ENCODE results near the gene MCTP1.
"Not testable (repeated sequence)": the region's sequence is repeated elsewhere in the genome, so short reads cannot be mapped to it uniquely, and the experiment has no call there.

Gene MCTP1

DNA sequence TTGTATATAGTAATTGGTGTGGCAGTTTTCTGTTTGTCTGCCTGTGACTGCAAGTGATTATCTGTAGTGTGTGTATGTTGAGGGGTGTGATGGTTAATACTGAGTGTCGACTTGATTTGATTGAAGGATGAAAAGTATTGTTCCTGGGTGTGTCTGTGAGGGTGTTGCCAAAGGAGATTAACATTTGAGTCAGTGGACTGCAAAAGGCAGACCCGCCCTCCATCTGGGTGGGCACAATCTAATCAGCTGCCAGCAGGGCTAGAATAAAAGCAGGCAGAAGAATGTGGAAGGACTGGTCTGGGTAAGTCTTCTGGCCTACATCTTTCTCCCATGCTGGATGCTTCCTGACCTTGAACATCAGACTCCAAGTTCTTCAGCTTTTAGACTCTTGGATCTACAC lies 290.4 kb downstream of the MCTP1 start:
- H3K36me3 Mint-ChIP-seq, H3K4me1 Mint-ChIP-seq, H3K9me3 Mint-ChIP-seq, H3K27ac Mint-ChIP-seq, H3K4me3 Mint-ChIP-seq, H3K27me3 Mint-ChIP-seq, ATAC-seq: not testable (repeated sequence)

DNA sequence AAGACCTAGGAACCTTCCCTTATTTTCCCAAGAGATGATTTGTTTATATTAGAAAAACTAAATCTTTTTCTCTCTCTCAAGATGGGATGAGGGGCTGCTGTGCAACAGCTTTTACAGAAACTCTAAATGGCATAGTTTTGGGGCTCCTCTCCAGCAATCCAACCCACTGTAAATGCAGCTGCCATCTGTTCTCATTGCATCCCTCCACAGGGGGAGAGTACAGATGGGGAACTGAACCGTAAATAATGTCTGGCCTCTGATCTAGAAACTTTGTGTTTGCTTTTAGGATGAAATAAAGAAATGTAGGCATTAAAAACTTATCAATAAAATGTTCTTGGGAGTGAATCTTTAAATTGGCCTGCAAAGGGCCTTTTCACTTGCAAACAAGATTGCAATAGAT lies 291.4 kb downstream of the MCTP1 start:
- no peaks in the 10 kb centered on the region for H3K4me1 Mint-ChIP-seq
- no peak overlapping the region for H3K4me3 Mint-ChIP-seq
- no peaks in the 10 kb centered on the region for H3K36me3 Mint-ChIP-seq
- no peaks in the 10 kb centered on the region for H3K27me3 Mint-ChIP-seq
- no peak for ATAC-seq
- no peak overlapping the region for H3K27ac Mint-ChIP-seq
- no peaks in the 10 kb centered on the region for H3K9me3 Mint-ChIP-seq

DNA sequence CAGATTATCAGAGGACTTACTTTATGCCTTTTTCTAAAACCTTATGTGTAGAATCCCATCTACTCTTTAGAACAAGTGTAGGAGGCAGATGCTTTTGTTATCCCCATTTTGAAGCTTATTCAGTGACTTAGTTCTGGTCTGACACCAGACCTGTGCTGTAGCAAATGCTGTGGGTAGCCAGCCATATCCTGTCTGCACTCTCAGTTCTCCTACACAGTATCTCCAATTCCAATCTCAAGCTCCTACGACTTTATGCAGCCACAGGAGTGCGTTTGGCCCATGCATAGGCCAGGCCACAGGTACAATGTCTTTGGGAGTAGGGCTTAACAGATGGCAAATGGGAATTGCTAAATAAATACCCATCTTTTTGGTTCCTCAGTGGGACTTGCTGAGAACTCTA lies 292.6 kb downstream of the MCTP1 start:
- no peak overlapping the region for H3K4me3 Mint-ChIP-seq
- no peaks in the 10 kb centered on the region for H3K9me3 Mint-ChIP-seq
- no peaks in the 10 kb centered on the region for H3K27me3 Mint-ChIP-seq

DNA sequence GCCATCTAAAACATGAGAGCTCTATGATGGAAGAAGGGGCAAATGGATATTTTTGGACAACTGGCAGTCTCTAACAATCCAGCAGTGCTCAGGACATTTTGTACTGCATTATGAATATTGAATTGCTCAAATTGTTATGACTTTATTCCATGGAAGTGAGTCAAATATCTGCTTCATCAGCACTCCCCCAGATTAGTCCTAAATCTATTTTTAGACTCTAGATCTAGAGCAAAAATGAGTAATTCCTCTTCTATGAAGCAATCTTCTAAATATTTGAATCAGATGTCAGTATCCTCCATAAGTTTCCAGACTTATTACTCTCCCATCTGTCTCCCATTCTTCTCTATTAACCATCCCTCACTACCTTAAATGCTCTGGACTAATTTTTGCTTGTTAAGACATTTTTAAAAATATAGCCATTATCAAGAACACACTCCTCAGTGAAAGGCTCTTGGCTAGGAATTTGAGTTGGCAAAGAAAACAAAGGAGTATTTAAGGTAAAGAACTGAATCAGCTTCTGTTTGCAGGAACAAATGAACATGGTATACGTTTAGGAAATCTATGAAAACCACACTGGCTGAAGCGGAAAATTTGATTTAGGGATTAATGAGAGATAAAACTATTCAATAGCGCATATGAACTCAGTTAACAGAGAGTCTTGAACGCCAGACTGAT lies 300.9 kb downstream of the MCTP1 start:
- Mint-ChIP-seq H3K4me3 (no peak overlapping the region), H3K27me3 (no peaks in the 10 kb centered on the region), H3K4me1 (no peaks in the 10 kb centered on the region), H3K36me3 (no peaks in the 10 kb centered on the region), H3K9me3 (no peaks in the 10 kb centered on the region), H3K27ac (no peak overlapping the region)
- no peak for ATAC-seq

More for the DNA sequence above, 292.6 kb downstream of the MCTP1 start:
- Mint-ChIP-seq H3K27ac (no peak overlapping the region), H3K36me3 (no peaks in the 10 kb centered on the region), H3K4me1 (no peaks in the 10 kb centered on the region)
- ATAC-seq, result no peak

DNA sequence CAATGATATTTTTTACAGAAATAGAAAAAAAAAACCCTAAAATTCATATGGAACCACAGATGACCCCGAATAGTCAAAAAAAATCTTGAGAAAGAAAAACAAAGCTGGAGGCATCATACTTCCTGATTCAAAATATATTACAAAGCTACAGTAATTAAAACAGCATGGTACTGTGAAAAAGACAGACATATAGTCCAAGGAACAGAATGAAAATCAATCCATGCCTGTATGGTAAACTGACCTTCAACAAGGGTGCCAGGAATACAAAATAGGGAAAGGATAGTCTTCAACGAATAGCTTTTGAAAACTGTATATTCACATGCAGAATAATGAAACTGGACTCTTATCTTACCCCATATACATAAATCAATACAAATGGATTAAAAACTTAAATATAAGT lies 307.5 kb downstream of the MCTP1 start:
- H3K27me3 Mint-ChIP-seq, result peaks cover 8% of the 10 kb centered on the region
- H3K4me1 Mint-ChIP-seq, result no peaks in the 10 kb centered on the region
- peaks cover 6% of the 10 kb centered on the region for H3K9me3 Mint-ChIP-seq
- no peak overlapping the region for H3K4me3 Mint-ChIP-seq
- H3K27ac Mint-ChIP-seq, result no peak overlapping the region
- no peak for ATAC-seq
- no peaks in the 10 kb centered on the region for H3K36me3 Mint-ChIP-seq

DNA sequence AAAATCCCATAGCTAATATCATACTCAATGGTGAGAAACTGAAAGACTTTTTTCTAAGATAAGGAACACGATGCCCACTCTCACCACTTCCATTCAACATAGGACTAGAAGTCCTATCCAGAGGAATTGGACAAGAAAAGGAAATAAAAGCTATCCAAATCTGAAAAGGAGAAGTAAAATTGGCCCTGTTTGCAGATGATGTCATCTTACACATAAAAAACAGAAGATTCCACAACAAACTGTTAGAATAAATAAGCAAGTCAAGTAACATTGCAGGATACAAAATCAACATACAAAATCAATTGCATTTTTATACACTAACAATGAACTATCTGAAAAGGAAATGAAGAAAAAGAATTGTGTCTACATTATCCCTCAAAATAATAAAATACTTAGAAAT lies 308.0 kb downstream of the MCTP1 start:
- Mint-ChIP-seq H3K27ac (no peak overlapping the region), H3K9me3 (peaks cover 6% of the 10 kb centered on the region)
- no peak for ATAC-seq

DNA sequence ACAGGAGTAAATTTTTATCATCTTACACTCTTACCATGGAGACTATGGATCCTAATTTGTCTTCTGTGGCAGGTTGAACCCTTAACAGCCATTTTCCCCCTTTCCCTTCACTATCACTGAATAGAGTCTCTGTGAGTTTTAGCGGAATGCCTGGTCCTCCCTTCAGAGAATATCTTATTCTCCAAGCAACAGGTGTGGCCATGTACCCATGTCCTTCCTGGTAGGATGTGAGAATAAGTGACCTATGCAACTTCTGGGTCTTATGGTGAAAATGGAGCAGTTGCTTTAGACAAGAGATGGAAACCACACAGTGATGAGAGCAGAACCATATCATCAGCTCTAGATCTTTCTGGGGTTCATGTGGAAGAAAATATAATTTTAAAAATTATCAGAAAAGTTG lies 312.6 kb downstream of the MCTP1 start:
- no peaks in the 10 kb centered on the region for H3K4me1 Mint-ChIP-seq
- H3K27me3 Mint-ChIP-seq, result peaks cover 8% of the 10 kb centered on the region
- no peak overlapping the region for H3K27ac Mint-ChIP-seq
- H3K4me3 Mint-ChIP-seq, result no peak overlapping the region
- H3K9me3 Mint-ChIP-seq, result peaks cover 6% of the 10 kb centered on the region
- ATAC-seq, result no peak
- H3K36me3 Mint-ChIP-seq, result no peaks in the 10 kb centered on the region

More for the DNA sequence above, 308.0 kb downstream of the MCTP1 start:
- Mint-ChIP-seq H3K4me3 (no peak overlapping the region), H3K36me3 (no peaks in the 10 kb centered on the region), H3K27me3 (peaks cover 8% of the 10 kb centered on the region), H3K4me1 (no peaks in the 10 kb centered on the region)

DNA sequence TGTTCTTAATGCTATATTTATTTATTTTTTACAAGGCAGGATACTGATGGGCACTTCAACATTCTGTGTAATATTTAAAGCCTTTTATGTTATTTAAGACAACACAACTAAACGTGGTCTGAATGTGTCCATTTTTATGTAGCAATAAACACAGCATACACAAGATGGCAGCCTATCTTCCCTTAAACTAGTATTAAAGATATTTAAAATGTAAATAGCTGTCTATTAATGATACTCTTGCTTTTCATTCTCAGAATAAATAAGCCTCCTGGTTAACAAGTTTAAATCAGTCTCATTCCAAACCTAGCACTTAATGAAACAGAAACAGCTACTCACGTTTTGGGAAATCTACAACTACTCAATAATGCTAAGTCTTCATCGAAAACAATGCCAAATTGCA lies 315.7 kb downstream of the MCTP1 start:
- Mint-ChIP-seq H3K4me1 (no peaks in the 10 kb centered on the region), H3K9me3 (no peaks in the 10 kb centered on the region), H3K27me3 (no peaks in the 10 kb centered on the region), H3K4me3 (no peak overlapping the region), H3K36me3 (no peaks in the 10 kb centered on the region), H3K27ac (no peak overlapping the region)
- ATAC-seq, result no peak

DNA sequence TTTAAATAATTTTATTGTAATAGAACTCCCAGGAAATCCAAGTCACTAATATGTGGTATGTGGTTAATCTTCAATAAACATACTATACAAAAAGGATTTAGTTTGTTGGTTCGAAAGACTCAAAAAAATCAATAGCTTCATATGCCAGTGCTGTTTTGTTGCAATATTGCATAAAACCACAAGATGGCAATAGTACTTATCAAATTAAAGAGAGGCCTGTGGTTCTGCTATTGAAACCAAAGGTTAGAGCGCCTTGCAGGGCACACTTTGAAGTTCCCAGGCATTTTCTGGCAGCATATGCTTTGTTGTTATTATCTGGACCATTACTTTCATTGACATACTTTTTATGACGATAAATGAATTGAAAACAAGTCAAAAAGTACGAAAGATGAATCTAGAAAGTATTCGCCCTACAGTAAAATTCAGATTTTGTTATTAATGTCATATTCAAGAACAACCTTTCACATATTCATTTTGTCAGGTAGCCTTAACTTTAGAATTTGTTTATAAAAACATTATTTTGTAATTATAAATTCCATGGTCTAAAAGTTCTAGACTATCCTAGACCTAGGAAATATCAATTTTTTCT lies 316.3 kb downstream of the MCTP1 start:
- Mint-ChIP-seq H3K27me3 (no peaks in the 10 kb centered on the region), H3K4me3 (no peak overlapping the region), H3K36me3 (no peaks in the 10 kb centered on the region), H3K27ac (no peak overlapping the region), H3K4me1 (no peaks in the 10 kb centered on the region), H3K9me3 (no peaks in the 10 kb centered on the region)
- peak; percentile 47 for ATAC-seq

DNA sequence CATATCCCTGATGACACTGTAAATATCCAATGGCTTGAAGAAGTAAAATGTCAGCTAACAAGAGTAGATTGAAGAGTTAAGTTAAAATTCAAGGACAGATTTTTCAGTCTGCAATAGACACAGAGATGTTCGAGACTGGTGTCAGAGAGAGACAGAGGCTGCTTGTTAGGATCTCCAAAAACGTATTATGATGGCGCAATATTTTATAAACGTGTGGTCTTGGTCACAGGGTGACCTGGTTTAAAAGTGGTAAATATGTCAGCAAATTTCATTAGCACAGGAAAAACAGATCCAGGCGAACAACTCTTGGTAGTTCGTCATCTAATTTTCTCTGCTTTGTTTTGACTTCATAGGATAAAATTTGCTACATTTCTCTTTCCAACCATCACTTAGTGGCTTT lies 317.4 kb downstream of the MCTP1 start:
- no peak overlapping the region for H3K4me3 Mint-ChIP-seq
- ATAC-seq, result no peak
- no peaks in the 10 kb centered on the region for H3K9me3 Mint-ChIP-seq
- H3K27ac Mint-ChIP-seq, result no peak overlapping the region
- H3K4me1 Mint-ChIP-seq, result no peaks in the 10 kb centered on the region
- no peaks in the 10 kb centered on the region for H3K27me3 Mint-ChIP-seq
- no peaks in the 10 kb centered on the region for H3K36me3 Mint-ChIP-seq

DNA sequence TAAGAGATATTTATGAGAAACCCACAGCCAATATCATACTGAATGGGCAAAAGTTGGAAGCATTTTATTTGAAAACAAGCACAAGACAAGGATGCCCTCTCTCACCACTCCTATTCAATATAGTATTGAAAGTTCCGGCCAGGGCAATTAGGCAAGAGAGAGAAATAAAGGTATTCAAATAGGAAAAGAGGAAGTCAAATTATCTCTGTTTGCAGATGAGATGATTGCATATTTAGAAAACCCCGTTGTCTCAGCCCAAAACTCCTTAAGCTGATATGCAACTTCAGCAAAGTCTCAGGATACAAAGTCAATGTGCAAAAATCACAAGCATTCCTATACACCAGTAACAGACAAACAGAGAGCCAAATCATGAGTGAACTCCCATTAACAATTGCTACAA lies 325.6 kb downstream of the MCTP1 start:
- not testable (repeated sequence) for H3K4me3 Mint-ChIP-seq, H3K4me1 Mint-ChIP-seq, H3K36me3 Mint-ChIP-seq, H3K9me3 Mint-ChIP-seq, ATAC-seq, H3K27ac Mint-ChIP-seq, H3K27me3 Mint-ChIP-seq

DNA sequence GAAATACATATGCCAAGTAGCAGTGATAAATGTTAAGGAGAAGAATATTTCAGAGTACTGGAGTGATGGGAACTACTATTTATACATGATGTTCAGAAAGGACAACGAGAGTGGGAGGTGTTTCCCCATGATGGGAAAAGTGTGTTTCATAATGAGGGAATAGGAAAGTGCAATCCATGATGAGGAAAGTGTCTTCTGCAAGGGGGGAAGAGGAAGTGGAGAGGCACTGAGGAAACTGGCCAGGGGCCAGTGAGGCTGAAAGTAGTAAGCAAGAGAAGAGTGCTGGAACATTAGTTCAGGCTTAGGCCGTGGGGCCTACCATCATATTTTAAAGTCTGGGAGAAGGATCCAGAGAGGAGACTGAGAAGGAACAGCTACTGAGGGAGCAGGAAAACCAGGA lies 339.2 kb downstream of the MCTP1 start:
- Mint-ChIP-seq H3K4me3 (no peak overlapping the region), H3K36me3 (no peaks in the 10 kb centered on the region), H3K9me3 (no peaks in the 10 kb centered on the region), H3K27ac (no peak overlapping the region), H3K27me3 (no peaks in the 10 kb centered on the region), H3K4me1 (no peaks in the 10 kb centered on the region)
- ATAC-seq, result no peak

DNA sequence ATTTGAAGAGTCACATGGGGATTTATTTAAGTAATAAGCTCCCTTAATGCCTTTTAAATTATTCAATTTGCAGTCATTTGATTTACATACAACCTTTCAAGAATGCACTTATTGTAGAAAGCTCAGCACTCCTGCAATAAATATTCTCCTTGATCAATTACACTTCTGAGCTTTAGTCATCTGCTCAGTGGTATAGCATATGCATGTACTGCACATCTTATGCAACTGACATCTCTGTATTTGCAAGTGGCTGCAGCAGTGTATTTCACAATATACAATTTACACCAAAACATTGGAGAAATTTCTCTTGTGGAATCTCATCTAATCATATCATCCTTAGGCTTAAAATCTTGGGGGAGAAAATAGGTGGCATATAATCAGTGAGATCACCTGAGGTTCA lies 340.7 kb downstream of the MCTP1 start:
- Mint-ChIP-seq H3K9me3 (no peaks in the 10 kb centered on the region), H3K36me3 (no peaks in the 10 kb centered on the region), H3K4me1 (no peaks in the 10 kb centered on the region), H3K27me3 (no peaks in the 10 kb centered on the region), H3K27ac (no peak overlapping the region), H3K4me3 (no peak overlapping the region)
- ATAC-seq, result no peak

DNA sequence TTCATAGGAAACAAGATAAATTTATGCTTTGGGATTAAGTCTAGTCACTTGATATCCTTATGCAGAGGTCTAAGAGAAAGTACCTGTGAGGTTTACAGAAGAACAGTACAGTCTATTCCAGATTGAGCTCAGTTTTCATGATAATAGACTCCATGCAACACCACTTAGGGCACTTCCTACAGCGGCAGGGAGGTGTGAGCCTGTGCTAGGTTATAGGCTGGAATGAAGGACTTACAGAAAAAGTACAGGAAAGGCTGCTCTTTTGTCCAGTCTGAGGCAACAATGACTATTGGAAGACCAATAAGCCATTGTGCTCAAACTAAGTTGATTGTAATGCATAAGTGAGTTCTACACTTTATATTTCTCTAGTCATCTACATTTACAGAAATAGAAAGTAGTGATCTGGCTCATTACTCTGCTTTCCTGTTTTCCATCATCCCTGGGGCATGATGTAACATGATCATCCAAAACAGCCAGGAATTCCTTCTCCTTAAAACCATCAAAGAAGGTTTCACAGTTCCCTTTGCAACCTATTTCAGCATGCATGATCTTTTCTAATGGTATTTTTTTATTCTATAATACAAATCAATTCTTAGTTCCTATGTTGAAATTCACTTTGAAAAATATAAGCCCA lies 343.7 kb downstream of the MCTP1 start:
- no peak overlapping the region for H3K4me3 Mint-ChIP-seq
- no peaks in the 10 kb centered on the region for H3K9me3 Mint-ChIP-seq
- no peaks in the 10 kb centered on the region for H3K27me3 Mint-ChIP-seq
- no peak for ATAC-seq
- no peaks in the 10 kb centered on the region for H3K36me3 Mint-ChIP-seq
- H3K4me1 Mint-ChIP-seq, result no peaks in the 10 kb centered on the region
- no peak overlapping the region for H3K27ac Mint-ChIP-seq

DNA sequence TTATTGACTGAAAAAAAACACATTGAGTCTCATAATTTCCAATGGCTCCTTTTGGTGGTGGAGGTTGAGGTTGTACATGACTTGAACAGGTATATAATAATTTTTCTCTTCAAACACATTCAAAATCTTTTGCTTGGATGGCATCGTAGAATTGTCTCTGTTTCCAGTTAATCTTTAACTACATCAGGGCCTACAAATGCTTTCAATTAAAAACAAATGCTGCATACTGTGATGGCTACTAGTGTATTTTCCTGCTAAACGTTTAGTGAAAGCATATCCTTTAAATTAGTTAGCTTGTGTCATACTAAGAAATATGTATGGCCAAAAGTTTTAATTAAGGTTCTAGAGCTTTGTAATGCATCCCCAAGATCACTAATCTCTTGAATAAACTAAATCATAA lies 352.6 kb downstream of the MCTP1 start:
- Mint-ChIP-seq H3K27ac (no peak overlapping the region), H3K36me3 (no peaks in the 10 kb centered on the region), H3K9me3 (no peaks in the 10 kb centered on the region), H3K4me1 (no peaks in the 10 kb centered on the region), H3K4me3 (no peak overlapping the region), H3K27me3 (no peaks in the 10 kb centered on the region)
- no peak for ATAC-seq

DNA sequence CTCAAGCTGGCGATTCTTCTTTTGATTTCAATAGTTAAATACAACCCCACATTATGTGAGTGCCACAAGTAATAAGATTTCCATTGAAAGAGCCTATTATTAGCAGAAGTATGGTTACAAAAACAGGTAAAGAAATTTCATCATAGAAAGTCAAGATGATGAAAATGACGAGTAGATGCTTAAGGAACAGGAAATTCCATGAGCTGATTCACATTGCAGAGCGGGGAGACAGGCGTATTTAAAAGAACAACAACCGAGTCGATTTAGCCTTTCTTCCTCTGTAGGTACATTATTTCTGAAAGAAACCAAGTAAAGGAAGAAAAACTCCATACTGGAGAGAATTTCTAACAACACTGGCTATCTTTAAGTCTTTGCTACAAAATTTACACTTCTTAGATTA lies 356.0 kb downstream of the MCTP1 start:
- Mint-ChIP-seq H3K36me3 (no peaks in the 10 kb centered on the region), H3K4me1 (no peaks in the 10 kb centered on the region), H3K27ac (no peak overlapping the region), H3K9me3 (no peaks in the 10 kb centered on the region), H3K27me3 (no peaks in the 10 kb centered on the region), H3K4me3 (no peak overlapping the region)
- no peak for ATAC-seq
